Spleen (tissue), 7 donors: Measurements from ENCODE around the gene TPST1.

Source experiments
- POLR2A ChIP-seq, 3 donors: fragments of 450-650 bp; IDR thresholded peaks; one replicate each; pipeline ENCODE4 v1.5.1; 2017; ENCODE audit warnings: antibody characterized with exemption in 3 of 3, mild to moderate bottlenecking in 1 of 3
- POLR2AphosphoS5 ChIP-seq, 3 donors: sonication (generic); formaldehyde crosslinking; IDR thresholded peaks; one replicate each; pipeline ENCODE4 v1.5.1; 2017; ENCODE audit warnings: antibody characterized with exemption in 3 of 3
- TF ChIP-seq, protein P1 (sequence below), 11 experiments: fragments of 200-600 bp in 7 of 11; fragments of 450-650 bp in 4 of 11; sonication (generic) in 4 of 11; IDR thresholded peaks in 8 of 11; conservative IDR thresholded peaks in 3 of 11; 1 replicate in 7 of 11; 2 replicates in 4 of 11; pipeline versions ENCODE4 v1.4.0 to v1.8.0; 2016 to 2021; ENCODE audit warnings: antibody characterized with exemption in 11 of 11, inconsistent platforms in 4 of 11, mild to moderate bottlenecking in 1 of 11
- donor health status: DM: no; HTN: no; CAD: no; lungs with moderate emphysema.
- donor health status: DM: no; HTN: no; CAD: no.
- donor health status: DM: no; HTN: no; CAD: no.

DNA sequence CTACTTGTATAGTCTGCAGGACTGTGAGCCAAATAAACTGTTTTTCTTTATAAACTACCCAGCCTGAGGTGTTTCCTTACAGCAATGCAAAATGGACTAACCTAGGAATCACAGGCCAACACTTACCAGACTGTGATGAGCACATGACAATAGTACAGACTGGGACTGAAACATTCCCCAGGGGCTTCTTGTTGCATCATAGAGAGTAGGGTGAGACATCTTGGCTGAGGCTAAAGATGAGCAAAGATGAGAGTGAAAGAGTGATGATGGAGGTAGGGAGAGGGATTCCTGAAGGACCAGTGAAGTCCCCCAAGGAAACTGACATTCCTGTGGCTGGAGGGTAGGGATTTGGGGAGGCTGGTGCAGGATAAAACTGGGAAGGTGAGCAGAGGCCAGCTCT is 194.4 kb downstream of the TPST1 start:
- TF ChIP-seq, protein P1, sequence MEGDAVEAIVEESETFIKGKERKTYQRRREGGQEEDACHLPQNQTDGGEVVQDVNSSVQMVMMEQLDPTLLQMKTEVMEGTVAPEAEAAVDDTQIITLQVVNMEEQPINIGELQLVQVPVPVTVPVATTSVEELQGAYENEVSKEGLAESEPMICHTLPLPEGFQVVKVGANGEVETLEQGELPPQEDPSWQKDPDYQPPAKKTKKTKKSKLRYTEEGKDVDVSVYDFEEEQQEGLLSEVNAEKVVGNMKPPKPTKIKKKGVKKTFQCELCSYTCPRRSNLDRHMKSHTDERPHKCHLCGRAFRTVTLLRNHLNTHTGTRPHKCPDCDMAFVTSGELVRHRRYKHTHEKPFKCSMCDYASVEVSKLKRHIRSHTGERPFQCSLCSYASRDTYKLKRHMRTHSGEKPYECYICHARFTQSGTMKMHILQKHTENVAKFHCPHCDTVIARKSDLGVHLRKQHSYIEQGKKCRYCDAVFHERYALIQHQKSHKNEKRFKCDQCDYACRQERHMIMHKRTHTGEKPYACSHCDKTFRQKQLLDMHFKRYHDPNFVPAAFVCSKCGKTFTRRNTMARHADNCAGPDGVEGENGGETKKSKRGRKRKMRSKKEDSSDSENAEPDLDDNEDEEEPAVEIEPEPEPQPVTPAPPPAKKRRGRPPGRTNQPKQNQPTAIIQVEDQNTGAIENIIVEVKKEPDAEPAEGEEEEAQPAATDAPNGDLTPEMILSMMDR (IDR thresholded peaks at IDR 0.05 in 8 of 11, conservative IDR thresholded peaks at IDR 0.05 in 3 of 11) = no peak
- TF ChIP-seq POLR2A (IDR thresholded peaks at IDR 0.05) (no peak), POLR2AphosphoS5 (IDR thresholded peaks at IDR 0.05) (no peak)
